GM23248 (cell line): ENCODE measurements around the gene TASOR2.

Source experiments
- EZH2 ChIP-seq: fragments of 200-600 bp; sonication (generic); IDR thresholded peaks from 2 replicates; pipeline ENCODE4 v1.6.1; 2018; ENCODE audit warnings: antibody characterized with exemption, mild to moderate bottlenecking; ENCODE audit not compliant: insufficient read depth, poor library complexity, severe bottlenecking
- EZH2phosphoT487 ChIP-seq: fragments of 200-600 bp; sonication (generic); IDR thresholded peaks from 2 replicates; pipeline ENCODE4 v1.6.1; 2018; ENCODE audit warnings: antibody characterized with exemption, moderate library complexity, mild to moderate bottlenecking, low read depth; ENCODE audit not compliant: insufficient read depth

- no peak for TF ChIP-seq EZH2
- no peak for TF ChIP-seq EZH2phosphoT487
Measured at GRCh38 chr10:5711642-5712041, 27.0 kb downstream of the TASOR2 start.
